Hair follicular keratinocyte (primary cell): ENCODE data around the gene MRPL41. TPM values are rescaled to one million over a fixed set of nuclear protein-coding genes. Genes with fewer than 3 reads are reported as not detected.

Experiments
- total RNA-seq: library from RNA; depleted of rRNA; stranded (reverse); fragments of >200 nt; gene quantifications from 2 replicates; pipeline ENCODE4 v1.2.3, GENCODE V29; 2015

Gene MRPL41
- total RNA-seq = 107 and 108 TPM in 2 replicates

GRCh38 chr9:137551264-137552021 lies at the start of gene MRPL41:
Gene MRPL41 (plus strand): TSS chr9:137551879. CDS start chr9:137552082, 203 bp downstream.

GRCh38 chr9:137550231-137550621 lies 1.5 kb upstream of the MRPL41 start, which contains the start of gene PNPLA7:
Gene PNPLA7 (minus strand): TSS chr9:137550402. CDS start chr9:137550197, 205 bp downstream.

GRCh38 chr9:137578518-137579258 lies 27.0 kb downstream of the MRPL41 start, which contains the start of gene DPH7:
Gene DPH7 (minus strand): TSS chr9:137578925. CDS start chr9:137578777, 148 bp downstream.

GRCh38 chr9:137590469-137591383 lies 39.0 kb downstream of the MRPL41 start, which contains the start of gene ZMYND19:
Gene ZMYND19 (minus strand): TSS chr9:137590512. CDS start chr9:137590263, 249 bp downstream.

Other genes starting within 250 kb of the MRPL41 start
- gene NRARP, start 249.6 kb upstream of the MRPL41 start, total RNA-seq = 1.1 and 2.2 TPM in 2 replicates
- 4.6 and 8.9 TPM in 2 replicates for gene EXD3, start 128.7 kb upstream of the MRPL41 start, total RNA-seq
- 0.31 TPM in 1 of 2 replicates, not detected in the other for gene NOXA1, start 128.5 kb upstream of the MRPL41 start, total RNA-seq
- gene ENTPD8, start 110.5 kb upstream of the MRPL41 start, total RNA-seq = not detected in 2 replicates
- gene NSMF, start 92.5 kb upstream of the MRPL41 start, total RNA-seq = 48.9 and 50.7 TPM in 2 replicates
- gene PNPLA7, start 1.5 kb upstream of the MRPL41 start, total RNA-seq = 0.11 and 0.31 TPM in 2 replicates
- gene DPH7, start 27.0 kb downstream of the MRPL41 start, total RNA-seq = 28.7 and 37.0 TPM in 2 replicates
- gene ZMYND19, start 38.6 kb downstream of the MRPL41 start, total RNA-seq = 24.8 and 42.8 TPM in 2 replicates
- gene ARRDC1, start 53.8 kb downstream of the MRPL41 start, total RNA-seq = 120 and 143 TPM in 2 replicates
- gene EHMT1, start 67.1 kb downstream of the MRPL41 start, total RNA-seq = 42.6 and 44.9 TPM in 2 replicates